Measurements from ENCODE around the gene SPDYE11. TPM values are rescaled to one million over a fixed set of nuclear protein-coding genes. Genes with fewer than 3 reads are reported as not detected.
"Not testable (repeated sequence)": the region's sequence is repeated elsewhere in the genome, so short reads cannot be mapped to it uniquely, and the experiment has no call there.

The SPDYE11 gene, protein sequence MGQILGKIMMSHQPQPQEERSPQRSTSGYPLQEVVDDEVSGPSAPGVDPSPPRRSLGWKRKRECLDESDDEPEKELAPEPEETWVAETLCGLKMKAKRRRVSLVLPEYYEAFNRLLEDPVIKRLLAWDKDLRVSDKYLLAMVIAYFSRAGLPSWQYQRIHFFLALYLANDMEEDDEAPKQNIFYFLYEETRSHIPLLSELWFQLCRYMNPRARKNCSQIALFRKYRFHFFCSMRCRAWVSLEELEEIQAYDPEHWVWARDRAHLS
- 1 to 10 TPM; 1.9 to 5.6 TPM for total RNA-seq
- polyA plus RNA-seq (ENCODE audit: insufficient read depth, low read depth, low replicate concordance) = 6.5 TPM
- long read RNA-seq, donor 1 = 0 reads
- long read RNA-seq, donor 2 = 0 reads

DNA sequence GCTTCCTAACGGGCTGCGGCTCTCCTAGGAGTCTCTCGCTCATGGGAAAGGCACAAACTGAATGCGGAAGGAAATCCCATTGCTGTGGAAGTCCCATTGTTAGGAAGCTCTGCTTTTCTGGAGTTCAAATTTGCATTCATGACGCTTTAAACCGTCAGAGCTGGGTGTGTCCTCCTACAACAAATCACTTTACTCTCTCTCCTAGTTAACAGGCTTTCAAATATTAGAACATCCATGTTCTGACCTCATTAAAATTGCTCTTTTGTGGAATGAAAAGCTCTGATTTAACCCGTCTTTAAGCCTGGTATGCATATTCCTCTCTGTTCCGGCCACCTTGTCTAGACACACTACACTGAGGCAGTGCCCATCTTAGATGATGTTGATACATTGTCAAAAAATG, at the start of gene SPDYE11:
Gene SPDYE11 (minus strand): TSS at position 101 of the 400 bp plus-strand sequence. CDS start 1,800 bp downstream, outside the sequence.
- H3K36me3 ChIP-seq (ENCODE audit: low read depth, missing control alignments); H3K27ac ChIP-seq; H3K9me3 ChIP-seq; DNase-seq; H3K4me1 ChIP-seq; H3K4me3 ChIP-seq; intact Hi-C loops (cut with DNase I; ENCODE audit: low total_unique reads); H3K27me3 ChIP-seq: not testable (repeated sequence)
- WGBS, 2 donors = no CpG with 5 or more reads among the region's 8 CpGs

DNA sequence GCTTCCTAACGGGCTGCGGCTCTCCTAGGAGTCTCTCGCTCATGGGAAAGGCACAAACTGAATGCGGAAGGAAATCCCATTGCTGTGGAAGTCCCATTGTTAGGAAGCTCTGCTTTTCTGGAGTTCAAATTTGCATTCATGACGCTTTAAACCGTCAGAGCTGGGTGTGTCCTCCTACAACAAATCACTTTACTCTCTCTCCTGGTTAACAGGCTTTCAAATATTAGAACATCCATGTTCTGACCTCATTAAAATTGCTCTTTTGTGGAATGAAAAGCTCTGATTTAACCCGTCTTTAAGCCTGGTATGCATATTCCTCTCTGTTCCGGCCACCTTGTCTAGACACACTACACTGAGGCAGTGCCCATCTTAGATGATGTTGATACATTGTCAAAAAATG, 28.2 kb upstream of the SPDYE11 start, which contains the start of gene SPDYE9:
Gene SPDYE9 (minus strand): TSS at position 101 of the 400 bp plus-strand sequence. CDS start 1,800 bp downstream, outside the sequence.
- H3K27me3 ChIP-seq; H3K27ac ChIP-seq; DNase-seq; H3K36me3 ChIP-seq (ENCODE audit: low read depth, missing control alignments); H3K9me3 ChIP-seq; H3K4me1 ChIP-seq; intact Hi-C loops (cut with DNase I; ENCODE audit: low total_unique reads); H3K4me3 ChIP-seq: not testable (repeated sequence)
- WGBS, 2 donors = no CpG with 5 or more reads among the region's 8 CpGs

DNA sequence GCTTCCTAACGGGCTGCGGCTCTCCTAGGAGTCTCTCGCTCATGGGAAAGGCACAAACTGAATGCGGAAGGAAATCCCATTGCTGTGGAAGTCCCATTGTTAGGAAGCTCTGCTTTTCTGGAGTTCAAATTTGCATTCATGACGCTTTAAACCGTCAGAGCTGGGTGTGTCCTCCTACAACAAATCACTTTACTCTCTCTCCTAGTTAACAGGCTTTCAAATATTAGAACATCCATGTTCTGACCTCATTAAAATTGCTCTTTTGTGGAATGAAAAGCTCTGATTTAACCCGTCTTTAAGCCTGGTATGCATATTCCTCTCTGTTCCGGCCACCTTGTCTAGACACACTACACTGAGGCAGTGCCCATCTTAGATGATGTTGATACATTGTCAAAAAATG, 28.0 kb downstream of the SPDYE11 start, which contains the start of gene SPDYE8:
Gene SPDYE8 (minus strand): TSS at position 101 of the 400 bp plus-strand sequence. CDS start 1,800 bp downstream, outside the sequence.
- H3K4me1 ChIP-seq; DNase-seq; H3K9me3 ChIP-seq; H3K27me3 ChIP-seq; H3K36me3 ChIP-seq (ENCODE audit: low read depth, missing control alignments); intact Hi-C loops (cut with DNase I; ENCODE audit: low total_unique reads); H3K4me3 ChIP-seq; H3K27ac ChIP-seq: not testable (repeated sequence)
- WGBS, 2 donors = no CpG with 5 or more reads among the region's 8 CpGs

DNA sequence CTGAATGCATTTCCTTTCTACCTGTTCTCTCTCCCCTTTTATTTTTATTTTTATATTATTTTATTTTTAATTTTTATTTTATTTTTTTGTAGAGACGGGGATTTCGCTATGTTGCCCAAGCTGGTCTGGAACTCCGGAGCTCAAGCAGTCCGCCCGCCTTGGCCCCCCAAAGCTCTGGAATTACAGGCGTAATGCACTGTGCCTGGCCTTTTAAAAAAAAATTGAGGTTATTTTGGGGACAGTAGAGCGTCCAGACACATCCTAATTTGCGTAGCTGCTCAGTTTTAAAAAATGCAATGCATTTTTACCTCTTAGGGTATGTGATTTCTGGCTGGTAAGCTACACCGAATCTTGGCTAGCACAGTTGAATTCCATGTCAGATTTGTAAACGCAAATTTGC, 51.2 kb downstream of the SPDYE11 start:
- WGBS, 2 donors = 7 to 10% methylated on average over 10 of the region's 10 CpGs
- H3K9me3 ChIP-seq; H3K4me1 ChIP-seq; H3K27ac ChIP-seq; H3K27me3 ChIP-seq; DNase-seq; intact Hi-C loops (cut with DNase I; ENCODE audit: low total_unique reads); H3K36me3 ChIP-seq (ENCODE audit: low read depth, missing control alignments): not testable (repeated sequence)
- peak overlapping the region in 1 of 2 donors; percentile 83 for H3K4me3 ChIP-seq

DNA sequence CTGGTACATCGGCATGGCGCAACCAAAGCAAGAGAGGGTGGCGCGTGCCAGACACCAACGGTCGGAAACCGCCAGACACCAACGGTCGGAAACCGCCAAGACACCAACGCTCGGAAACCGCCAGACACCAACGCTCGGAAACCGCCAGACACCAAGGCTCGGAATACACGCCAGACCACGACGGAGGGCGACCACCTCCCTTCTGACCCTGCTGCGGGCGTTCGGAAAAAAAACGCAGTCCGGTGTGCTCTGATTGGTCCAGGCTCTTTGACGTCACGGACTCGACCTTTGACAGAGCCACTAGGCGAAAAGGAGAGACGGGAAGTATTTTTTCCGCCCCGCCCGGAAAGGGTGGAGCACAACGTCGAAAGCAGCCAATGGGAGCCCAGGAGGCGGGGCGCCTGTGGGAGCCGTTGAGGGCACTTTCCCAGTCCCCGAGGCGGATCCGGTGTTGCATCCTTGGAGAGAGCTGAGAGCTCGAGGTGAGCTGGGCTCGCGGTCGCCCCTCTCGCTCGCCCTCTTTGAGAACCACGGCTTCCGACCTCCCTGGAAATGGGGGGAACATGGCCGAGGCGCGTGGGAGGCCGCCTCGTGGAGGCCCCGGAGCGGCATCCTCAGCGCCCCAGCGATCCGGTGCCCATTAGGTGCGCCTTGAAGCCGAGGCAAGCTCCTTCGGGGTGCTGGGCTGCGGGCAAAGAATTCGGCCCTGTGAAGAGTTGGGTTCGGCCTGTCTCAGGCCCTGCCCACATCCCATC, 51.8 kb downstream of the SPDYE11 start:
- H3K36me3 ChIP-seq (ENCODE audit: low read depth, missing control alignments); intact Hi-C loops (cut with DNase I; ENCODE audit: low total_unique reads); H3K27me3 ChIP-seq; H3K9me3 ChIP-seq; H3K4me1 ChIP-seq: not testable (repeated sequence)
- DNase-seq = peak; percentile 88
- 0% methylated on average over 5 to 40 of the region's 66 CpGs for WGBS, 2 donors
- peak overlapping the region; percentile 85 to 88 for H3K27ac ChIP-seq
- H3K4me3 ChIP-seq = peak overlapping the region; percentile 77 to 83
- peak; percentile 76 for TF ChIP-seq POLR2A (IDR thresholded peaks at IDR 0.05)

DNA sequence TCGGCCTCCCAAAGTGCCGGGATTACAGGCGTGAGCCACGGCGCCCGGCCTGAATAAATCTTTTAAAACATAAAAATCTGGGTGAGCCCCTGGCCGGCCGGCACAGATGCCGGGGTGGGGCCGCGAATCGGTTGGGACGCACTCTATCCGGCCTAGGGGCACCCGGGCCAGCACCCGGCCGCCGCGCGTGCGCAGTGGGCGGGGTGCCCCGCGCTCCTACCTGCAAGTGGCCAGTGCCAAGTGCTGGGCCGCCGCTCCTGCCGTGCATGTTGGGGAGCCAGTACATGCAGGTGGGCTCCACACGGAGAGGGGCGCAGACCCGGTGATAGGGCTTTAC, 52.4 kb downstream of the SPDYE11 start:
- Histone ChIP-seq H3K4me3 (peak overlapping the region; percentile 77 to 83), H3K27ac (peak overlapping the region; percentile 85 to 88)
- DNase-seq = peak; percentile 86
- H3K4me1 ChIP-seq; H3K27me3 ChIP-seq; H3K36me3 ChIP-seq (ENCODE audit: low read depth, missing control alignments); intact Hi-C loops (cut with DNase I; ENCODE audit: low total_unique reads); H3K9me3 ChIP-seq: not testable (repeated sequence)
- no CpG with 5 or more reads among the region's 30 CpGs for WGBS, 2 donors

DNA sequence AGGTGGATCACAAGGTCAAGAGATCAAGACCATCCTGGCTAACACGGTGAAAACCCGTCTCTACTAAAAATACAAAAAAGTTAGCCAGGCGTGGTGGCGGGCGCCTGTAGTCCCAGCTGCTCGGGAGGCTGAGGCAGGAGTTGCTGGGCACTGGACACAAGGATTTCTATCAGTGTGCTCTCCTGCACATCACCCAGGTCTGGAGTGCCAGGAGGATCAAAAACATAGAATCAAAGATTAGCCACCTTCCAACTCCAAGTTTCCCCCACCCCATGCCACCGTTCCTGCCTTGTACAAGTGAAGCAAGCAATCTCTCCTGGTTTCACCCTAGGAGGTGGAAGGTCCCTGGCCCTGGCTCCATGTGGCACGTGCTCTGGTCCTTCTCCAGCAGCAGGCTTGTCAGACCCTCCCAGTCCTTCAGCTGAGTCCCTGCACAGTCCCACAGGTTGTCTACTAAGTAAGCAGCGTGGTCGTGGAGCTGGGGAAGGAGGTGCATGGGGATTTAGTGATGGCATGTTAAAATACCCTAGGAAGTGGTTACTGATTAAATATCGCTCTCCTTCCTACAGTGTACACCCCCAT, 59.7 kb downstream of the SPDYE11 start:
- H3K27ac ChIP-seq; H3K9me3 ChIP-seq; DNase-seq; intact Hi-C loops (cut with DNase I; ENCODE audit: low total_unique reads); H3K27me3 ChIP-seq; H3K36me3 ChIP-seq (ENCODE audit: low read depth, missing control alignments); H3K4me3 ChIP-seq; H3K4me1 ChIP-seq: not testable (repeated sequence)
- WGBS, 2 donors = no CpG with 5 or more reads among the region's 11 CpGs

Small RNAs within 50 kb of the gene (small RNA-seq; reads per million reads assigned to genes)
- gene RF00019 = 0 reads per million in 2 donors

Other genes with a start within 250 kb of the SPDYE11 start
- gene TYW1B, start 229.7 kb downstream of the SPDYE11 start, total RNA-seq = 10 to 100 TPM in 1 of 2 donors, 1 to 10 TPM in 1; 8.9 to 11.3 TPM
- 10.5 TPM for gene TYW1B, start 229.7 kb downstream of the SPDYE11 start, polyA plus RNA-seq (ENCODE audit: insufficient read depth, low read depth, low replicate concordance)
- 10 to 100 TPM; 48.3 to 51.2 TPM for gene POM121, start 132.8 kb downstream of the SPDYE11 start, total RNA-seq
- 49.7 TPM for gene POM121, start 132.8 kb downstream of the SPDYE11 start, polyA plus RNA-seq (ENCODE audit: insufficient read depth, low read depth, low replicate concordance)
- gene TRIM74, start 88.4 kb downstream of the SPDYE11 start, total RNA-seq = 1 to 10 TPM; 3.3 to 7.3 TPM
- 6.5 TPM for gene TRIM74, start 88.4 kb downstream of the SPDYE11 start, polyA plus RNA-seq (ENCODE audit: insufficient read depth, low read depth, low replicate concordance)
- 1 to 10 TPM; 1.4 to 8.6 TPM for gene SPDYE8, start 28.1 kb downstream of the SPDYE11 start, total RNA-seq
- gene SPDYE8, start 28.1 kb downstream of the SPDYE11 start, polyA plus RNA-seq (ENCODE audit: insufficient read depth, low read depth, low replicate concordance) = 3.8 TPM
- gene SPDYE9, start 28.1 kb upstream of the SPDYE11 start, total RNA-seq = 1 to 10 TPM; 1.9 to 7.3 TPM
- 3.7 TPM for gene SPDYE9, start 28.1 kb upstream of the SPDYE11 start, polyA plus RNA-seq (ENCODE audit: insufficient read depth, low read depth, low replicate concordance)